Endothelial cell of umbilical vein (primary cell): ENCODE measurements around the gene ZNF628. TPM values are rescaled to one million over a fixed set of nuclear protein-coding genes. Genes with fewer than 3 reads are reported as not detected.

ENCODE experiments used
- BruUV-seq: library from RNA; stranded (reverse); fragments of 400-500 nt; replicated peaks from 2 replicates; lab custom pipeline; 2021; lab: Mats Ljungman, UMichigan
- CTCF ChIA-PET: fragments of 300-600, 350-600 bp; sonication (Branson Sonifier 250); formaldehyde crosslinking; loops from one replicate; lab custom pipeline; 2021; ENCODE audit warnings: antibody characterized with exemption, inconsistent platforms; lab: Charles Lee
- POLR2A ChIA-PET: fragments of 300-600, 350-600 bp; sonication (Branson Sonifier 250); formaldehyde crosslinking; loops from one replicate; lab custom pipeline; 2021; ENCODE audit warnings: antibody characterized with exemption, inconsistent platforms; lab: Charles Lee
- DNase-seq: peaks from one replicate; pipeline ENCODE4 v3.0.0-alpha.2; 2011; ENCODE audit warnings: low read depth, low spot score
- FAIRE-seq: peaks from 2 replicates; lab custom pipeline; 2011; peaks lifted over from hg19 to GRCh38; lab: Jason Lieb, UNC
- H2AFZ ChIP-seq: 2 replicates; pipeline ENCODE4 v1.6.0; 2012; ENCODE audit warnings: low read depth, low read length, control low read depth, inconsistent platforms
- H3K27ac ChIP-seq: 2 replicates; pipeline ENCODE4 v1.5.1; 2011; ENCODE audit warnings: low read depth, mild to moderate bottlenecking, control low read depth, low read length, moderate library complexity; ENCODE audit not compliant: insufficient read depth
- H3K27me3 ChIP-seq, 2 experiments: 2 replicates each; pipeline versions ENCODE4 v1.6.0 to v1.6.1; 2011; ENCODE audit warnings: low read length in 2 of 2, mixed read lengths in 1 of 2; ENCODE audit not compliant: control insufficient read depth in 2 of 2, insufficient read depth in 2 of 2
- H3K36me3 ChIP-seq, 2 experiments: 2 replicates in 1 of 2; 3 replicates in 1 of 2; pipeline ENCODE4 v1.5.1; 2011; ENCODE audit warnings: low read length in 2 of 2, mild to moderate bottlenecking in 1 of 2, moderate library complexity in 1 of 2; ENCODE audit not compliant: control insufficient read depth in 2 of 2, insufficient read depth in 2 of 2; ENCODE audit errors: extremely low read depth in 1 of 2
- H3K4me1 ChIP-seq: 3 replicates; pipeline ENCODE4 v1.5.1; 2011; ENCODE audit warnings: mild to moderate bottlenecking, low read length; ENCODE audit not compliant: control insufficient read depth, insufficient read depth; ENCODE audit errors: extremely low read depth
- H3K4me2 ChIP-seq: 2 replicates; pipeline ENCODE4 v1.6.1; 2011; ENCODE audit warnings: low read length, control low read depth, mixed read lengths; ENCODE audit not compliant: insufficient read depth
- H3K4me3 ChIP-seq, 3 experiments: fragments of 200-600 bp in 1 of 3; sonication (generic), shearing (Covaris generic) in 1 of 3; replicated peaks in 1 of 3; 2 replicates each; pipeline ENCODE4 v1.5.1; 2011 to 2016; ENCODE audit warnings: control low read depth in 3 of 3, low read length in 3 of 3, mild to moderate bottlenecking in 2 of 3, inconsistent platforms in 1 of 3, low read depth in 1 of 3, moderate library complexity in 1 of 3; ENCODE audit not compliant: insufficient read depth in 1 of 3
- H3K79me2 ChIP-seq: 2 replicates; pipeline ENCODE4 v1.6.0; 2012; ENCODE audit warnings: low read length, inconsistent platforms; ENCODE audit not compliant: control insufficient read depth, insufficient read depth
- H3K9ac ChIP-seq: replicated peaks from 2 replicates; pipeline ENCODE3; 2011; ENCODE audit warnings: low read length, control low read depth; ENCODE audit not compliant: insufficient read depth; ENCODE audit errors: extremely low read depth
- H3K9me1 ChIP-seq: replicated peaks from 3 replicates; pipeline ENCODE4 v1.6.0; 2011; ENCODE audit warnings: mild to moderate bottlenecking, low read length; ENCODE audit not compliant: control insufficient read depth, insufficient read depth; ENCODE audit errors: extremely low read depth
- H3K9me3 ChIP-seq: replicated peaks from 2 replicates; pipeline ENCODE4 v1.5.1; 2012; ENCODE audit warnings: low read length, inconsistent platforms; ENCODE audit not compliant: control insufficient read depth, insufficient read depth
- H4K20me1 ChIP-seq: replicated peaks from 2 replicates; pipeline ENCODE3; 2011; ENCODE audit warnings: mild to moderate bottlenecking, low read length; ENCODE audit not compliant: control insufficient read depth, insufficient read depth; ENCODE audit errors: extremely low read depth
- CTCF ChIP-seq, 2 donors: IDR thresholded peaks; 1 replicate in 1 of 2; 2 replicates in 1 of 2; pipeline ENCODE4 v1.5.1; 2011; ENCODE audit warnings: low read length in 2 of 2, mild to moderate bottlenecking in 2 of 2, moderate library complexity in 2 of 2, control low read depth in 1 of 2, inconsistent platforms in 1 of 2, low read depth in 1 of 2; ENCODE audit not compliant: insufficient read depth in 1 of 2; ENCODE audit errors: extremely low read depth in 1 of 2
- EZH2 ChIP-seq: IDR thresholded peaks from 2 replicates; pipeline ENCODE4 v1.6.1; 2012; ENCODE audit warnings: borderline replicate concordance, low read depth, mild to moderate bottlenecking, moderate library complexity, low read length, inconsistent platforms; ENCODE audit not compliant: severe bottlenecking
- FOS ChIP-seq: IDR thresholded peaks from 2 replicates; pipeline ENCODE4 v1.6.1; 2011; ENCODE audit warnings: mild to moderate bottlenecking, low read length, moderate library complexity, borderline replicate concordance; ENCODE audit not compliant: insufficient read depth
- GATA2 ChIP-seq: IDR thresholded peaks from 2 replicates; pipeline ENCODE4 v1.7.0; 2011; ENCODE audit warnings: low read depth, mild to moderate bottlenecking, moderate library complexity, mixed read lengths, low read length; ENCODE audit not compliant: insufficient read length, insufficient read depth
- JUN ChIP-seq: IDR thresholded peaks from 2 replicates; pipeline ENCODE4 v1.6.1; 2011; ENCODE audit warnings: borderline replicate concordance, low read depth; ENCODE audit not compliant: insufficient read length, insufficient read depth
- MAX ChIP-seq: IDR thresholded peaks from 2 replicates; pipeline ENCODE4 v1.6.1; 2011; ENCODE audit not compliant: insufficient read depth, insufficient read length
- MYC ChIP-seq: IDR thresholded peaks from one replicate; pipeline ENCODE4 v1.6.1; 2011; ENCODE audit warnings: mild to moderate bottlenecking, low read depth, low read length
- POLR2A ChIP-seq: IDR thresholded peaks from 2 replicates; pipeline ENCODE4 v1.6.1; 2012; ENCODE audit warnings: low read depth, mild to moderate bottlenecking, control low read depth, low read length
- POLR2AphosphoS5 ChIP-seq: IDR thresholded peaks from 2 replicates; pipeline ENCODE4 v1.6.1; 2012; ENCODE audit warnings: low read depth, mild to moderate bottlenecking, control low read depth, low read length, moderate library complexity; ENCODE audit not compliant: insufficient read depth
- dilution Hi-C: fragments of 300-500 bp; cut with MboI; formaldehyde crosslinking; loops from one replicate; pipeline ENCODE4 v1.15.0; 2019; ENCODE audit warnings: low sequenced_read_pairs; ENCODE audit not compliant: extremely low pct_ligation_motif_present
- intact Hi-C: fragments of 100-400 bp; cut with micrococcal nuclease; formaldehyde crosslinking; loops from one replicate; pipeline ENCODE4 v1.10.0; 2022
- polyA plus RNA-seq, 4 experiments: library from polyadenylated mRNA; depleted of rRNA in 3 of 4; stranded (reverse) in 3 of 4; unstranded in 1 of 4; fragments of >200 nt; gene quantifications; 2 replicates each; pipeline versions ENCODE4 v1.2.1 to v1.2.3, GENCODE V29; 2011 to 2012; ENCODE audit warnings: missing spikeins in 1 of 4
- total RNA-seq: library from RNA; stranded (reverse); gene quantifications from 2 replicates; pipeline ENCODE4 v1.2.3, GENCODE V29; 2021

The ZNF628 gene
- total and polyA plus RNA-seq, 2 donors (not counting 3 experiments of a cell fraction or from before 2014, with no cell fraction given) = 2.0 to 10.4 TPM

GRCh38 chr19:55444646-55445045 is 31.8 kb upstream of the ZNF628 start:
- BruUV-seq = no TSS peak
- Histone ChIP-seq H3K9me3 (no peaks in the 10 kb centered on the region), H3K4me2 (no peak overlapping the region), H3K27ac (no peak overlapping the region), H3K4me1 (no peaks in the 10 kb centered on the region), H3K27me3 (peaks cover 41 to 42% of the 10 kb centered on the region in 2 experiments), H4K20me1 (no peaks in the 10 kb centered on the region), H3K9ac (no peak overlapping the region), H3K9me1 (no peaks in the 10 kb centered on the region), H2AFZ (no peak overlapping the region), H3K79me2 (no peaks in the 10 kb centered on the region), H3K36me3 (no peaks in the 10 kb centered on the region), H3K4me3 (no peak overlapping the region)
- dilution Hi-C loops = no loop called here
- intact Hi-C loops = no loop called here
- TF ChIP-seq FOS (no peak), POLR2AphosphoS5 (no peak), MAX (no peak), CTCF (IDR thresholded peaks at IDR 0.05; ENCODE audit: extremely low read depth in 1 of 2, insufficient read depth in 1 of 2, low read depth in 1 of 2, low read length in 2 of 2) (no peak), POLR2A (no peak), GATA2 (no peak), JUN (no peak), MYC (no peak), EZH2 (no peak)
- CTCF ChIA-PET = interaction anchor here (0.9 to 1.2 kb wide), 3 partner anchors 23 to 303 kb away, joined by 3 to 6 read pairs (median 3); no protein-coding TSS in a partner anchor
- DNase-seq (no peak), FAIRE-seq (no peak)
- POLR2A ChIA-PET = no interaction called here
